HuH-7 (cell line): ENCODE measurements around the gene TARP.
"Not testable (repeated sequence)": the region's sequence is repeated elsewhere in the genome, so short reads cannot be mapped to it uniquely, and the experiment has no call there.

Experiments used
- DNase-seq: peaks from one replicate; pipeline ENCODE4 v3.0.0; 2011; ENCODE audit warnings: low spot score

Gene TARP

DNA sequence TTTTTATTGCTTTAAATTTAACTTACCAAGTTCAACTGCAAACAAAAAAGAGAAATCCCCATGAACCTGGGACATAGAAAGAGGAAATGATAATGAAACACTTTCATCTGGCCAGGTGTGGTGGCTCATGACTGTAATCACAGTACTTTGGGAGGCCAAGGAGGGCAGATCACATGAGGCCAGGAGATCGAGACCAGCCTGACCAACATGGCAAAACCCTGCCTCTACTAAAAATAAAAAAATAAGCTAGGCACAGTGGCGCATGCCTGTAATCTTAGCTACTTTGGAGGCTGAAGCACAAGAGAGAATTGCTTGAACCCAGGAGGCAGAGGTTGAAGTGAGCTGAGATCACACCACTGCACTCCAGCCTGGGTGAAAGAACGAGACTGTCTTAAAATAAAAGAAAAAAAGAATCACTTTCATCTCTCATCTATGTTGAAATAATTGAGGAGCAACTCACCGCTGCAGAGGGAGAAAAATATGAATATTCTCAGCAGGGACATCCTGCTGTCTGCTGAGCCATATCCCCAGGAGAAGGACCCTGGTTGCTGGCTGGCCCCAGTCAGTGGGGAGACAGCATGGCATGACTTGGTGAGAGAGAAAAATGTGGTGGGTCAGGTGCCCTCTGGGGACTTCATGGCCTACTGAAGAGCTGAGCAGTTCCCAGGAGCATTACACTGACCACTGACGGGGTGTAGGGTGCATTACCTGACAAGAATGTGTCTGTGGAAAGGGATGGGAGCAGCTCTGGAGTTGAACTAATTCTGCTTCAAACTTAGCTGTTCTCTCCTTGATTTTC lies 22.8 kb upstream of the TARP start:
- DNase-seq = no peak

DNA sequence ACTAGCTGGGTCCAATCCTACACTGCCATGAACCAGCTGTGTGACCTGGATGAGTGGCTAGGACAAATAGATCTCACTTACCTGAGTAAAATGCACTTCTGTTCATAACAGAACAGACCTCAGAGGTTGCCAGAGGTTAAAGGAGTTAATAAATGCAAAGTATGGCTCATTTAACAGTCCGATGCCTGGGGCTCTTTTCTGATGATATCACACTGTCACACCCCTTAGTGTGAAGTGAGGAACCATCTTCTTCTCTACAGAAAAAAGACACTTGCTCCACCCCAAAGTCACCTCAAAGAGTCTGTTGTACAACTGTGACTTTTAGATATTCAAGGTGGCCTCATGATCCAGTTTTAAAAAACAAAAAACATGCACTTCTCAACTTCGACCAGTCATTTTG lies 21.5 kb upstream of the TARP start:
- DNase-seq = no peak

DNA sequence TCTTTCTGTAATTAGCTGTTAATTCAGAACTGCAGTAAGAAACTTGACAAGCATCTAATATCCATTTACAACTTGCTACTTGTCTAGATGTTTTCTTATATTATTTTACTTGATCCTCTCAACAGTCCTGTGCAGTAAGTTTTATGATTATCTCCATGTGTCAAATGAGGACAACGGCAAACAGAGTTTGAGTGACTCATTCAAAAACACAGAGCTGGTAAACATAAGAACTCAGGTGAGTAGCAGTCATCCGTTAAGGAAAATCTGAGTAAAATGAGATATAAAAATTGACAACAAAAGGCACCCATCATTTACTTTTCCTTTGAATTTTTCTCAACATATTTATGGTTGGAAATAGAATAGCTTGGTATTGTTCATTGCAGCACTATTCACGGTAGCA lies 19.0 kb upstream of the TARP start:
- DNase-seq = no peak

DNA sequence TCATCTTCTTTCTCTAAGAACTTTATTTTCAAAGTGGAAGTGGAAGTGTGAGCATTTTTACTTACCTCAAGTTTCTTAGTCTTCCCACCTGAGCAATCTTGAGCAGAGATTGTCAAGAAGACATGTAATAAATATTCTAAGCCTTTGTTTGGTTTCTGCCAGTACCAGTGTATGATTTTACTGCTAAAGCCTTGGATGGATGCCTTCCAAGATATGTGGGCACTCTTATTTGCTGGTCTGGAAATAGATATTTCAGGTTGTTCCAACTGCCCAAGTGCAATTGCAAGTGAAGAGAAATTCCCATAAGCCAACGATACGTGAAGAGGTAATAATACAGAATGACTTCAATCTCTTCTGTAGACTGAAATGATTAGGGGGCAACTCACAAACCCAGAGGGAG lies 18.2 kb upstream of the TARP start:
- DNase-seq = no peak

DNA sequence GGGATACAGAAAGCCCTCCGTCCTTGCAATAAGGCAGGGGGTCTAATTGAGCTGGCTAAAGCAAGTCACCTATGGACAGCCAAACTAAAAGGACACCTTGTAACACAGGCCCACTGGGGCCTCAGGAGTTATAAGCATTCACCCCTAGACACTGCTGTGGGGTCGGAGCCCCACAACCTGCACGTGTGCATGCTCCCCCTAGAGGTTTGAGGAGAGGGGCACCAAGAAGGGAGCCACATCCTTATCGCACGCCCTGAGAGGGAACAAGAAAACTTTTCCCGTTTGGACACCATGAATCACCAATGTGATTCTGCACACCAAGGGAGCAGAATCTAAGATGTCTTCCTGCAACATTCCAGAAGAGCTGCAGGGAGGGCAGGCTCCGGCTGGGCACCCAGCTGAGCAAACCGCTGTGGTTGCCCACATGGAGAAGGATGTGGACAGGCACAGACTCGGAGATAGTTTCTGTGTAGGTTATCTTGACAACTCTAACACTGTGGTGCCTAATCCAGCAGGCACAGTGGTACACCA lies 17.7 kb upstream of the TARP start:
- no peak for DNase-seq

DNA sequence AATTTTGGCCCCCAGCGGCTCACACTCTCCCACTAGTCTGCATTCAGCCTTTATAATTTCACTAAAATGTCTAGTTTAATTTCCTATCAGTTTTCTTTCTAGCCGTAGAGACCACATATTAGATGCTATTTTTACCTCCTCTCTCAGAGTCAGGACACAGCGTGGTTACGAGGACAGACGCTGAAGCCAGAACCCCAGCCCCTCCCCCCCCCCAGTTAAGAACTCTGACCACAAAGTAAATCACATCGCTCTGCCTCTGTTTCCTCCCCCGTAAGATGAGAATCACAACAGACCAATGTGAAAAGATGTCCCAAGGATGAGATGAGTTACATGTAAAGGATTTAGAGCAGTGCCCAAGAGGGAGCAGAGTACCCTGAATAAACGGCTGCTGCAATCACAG lies 11.1 kb upstream of the TARP start:
- no peak for DNase-seq

DNA sequence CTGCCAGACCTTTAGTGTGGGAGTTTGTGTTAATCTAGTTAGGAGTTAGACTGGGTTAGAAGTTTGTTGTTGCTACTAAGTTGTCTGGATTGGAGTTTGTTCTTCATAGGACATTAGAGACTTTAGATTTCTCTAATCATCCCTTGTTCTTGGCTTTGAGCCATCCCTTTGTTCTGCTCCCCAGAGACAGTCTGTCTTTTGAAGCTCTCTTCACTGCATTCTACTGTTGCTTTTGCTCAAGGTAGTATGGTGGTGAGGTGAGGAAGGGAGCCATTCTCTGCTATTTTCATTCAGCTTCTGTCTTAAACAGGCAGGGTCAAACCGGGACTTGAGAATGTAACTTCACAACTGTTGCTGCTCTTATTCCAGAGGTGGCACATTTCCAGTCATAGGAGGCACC lies 10.4 kb upstream of the TARP start:
- DNase-seq = no peak

DNA sequence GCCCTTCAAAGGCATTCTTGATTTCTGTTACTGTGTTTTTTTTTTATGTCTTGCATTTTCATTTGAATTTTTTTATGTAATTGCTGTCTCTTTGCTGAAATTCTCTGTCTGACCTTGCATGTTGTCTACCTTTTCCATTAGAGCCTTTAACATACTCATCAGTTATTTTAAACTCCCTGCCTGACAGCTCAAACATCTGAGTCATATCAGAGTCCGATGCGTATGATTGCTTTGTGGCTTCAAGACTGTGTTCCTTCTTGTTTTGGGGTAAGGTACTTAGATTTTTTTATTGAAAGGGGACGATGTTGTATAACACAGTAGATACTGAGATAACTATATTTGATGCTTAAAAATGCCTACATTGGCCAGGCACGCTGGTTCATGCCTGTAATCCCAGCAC lies 9.7 kb upstream of the TARP start:
- no peak for DNase-seq

DNA sequence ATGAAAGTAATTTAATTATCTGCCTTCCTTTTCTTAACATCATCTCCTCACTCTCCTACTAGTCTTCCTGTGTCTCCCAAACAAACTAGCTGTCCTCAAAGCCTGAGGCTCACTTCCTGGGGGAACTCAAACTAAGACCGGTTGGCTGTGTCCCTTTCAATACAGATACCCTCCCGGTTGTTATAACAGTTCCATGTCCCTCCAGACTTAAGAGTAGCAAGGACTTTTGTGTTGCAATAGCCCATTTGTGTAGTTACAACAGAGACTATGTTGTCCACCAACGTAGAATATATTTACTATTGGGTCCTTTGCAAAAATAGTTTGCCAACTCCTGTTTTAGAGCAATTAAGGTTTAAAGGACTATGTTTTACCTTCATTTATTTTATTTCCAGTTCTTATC lies 8.6 kb upstream of the TARP start:
- DNase-seq = no peak

DNA sequence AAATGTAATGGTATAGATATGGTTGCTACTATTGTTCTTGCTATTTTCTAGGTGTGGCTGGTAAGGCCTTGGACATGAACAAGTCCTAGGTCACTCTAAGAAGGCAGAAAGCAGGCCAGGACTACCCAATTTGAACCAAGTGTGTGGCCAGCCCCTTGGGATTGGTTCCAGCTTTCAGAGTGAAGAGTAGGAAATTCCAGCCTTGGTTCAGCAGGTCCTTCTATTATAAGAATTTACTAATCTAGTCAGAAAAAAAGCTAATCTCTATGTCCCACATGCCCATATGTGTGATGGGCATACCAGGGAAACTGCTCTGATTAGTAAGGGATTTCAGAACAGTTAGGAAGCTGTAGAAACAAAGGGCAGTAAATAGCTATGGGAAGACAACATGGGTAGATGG lies 7.8 kb upstream of the TARP start:
- no peak for DNase-seq

DNA sequence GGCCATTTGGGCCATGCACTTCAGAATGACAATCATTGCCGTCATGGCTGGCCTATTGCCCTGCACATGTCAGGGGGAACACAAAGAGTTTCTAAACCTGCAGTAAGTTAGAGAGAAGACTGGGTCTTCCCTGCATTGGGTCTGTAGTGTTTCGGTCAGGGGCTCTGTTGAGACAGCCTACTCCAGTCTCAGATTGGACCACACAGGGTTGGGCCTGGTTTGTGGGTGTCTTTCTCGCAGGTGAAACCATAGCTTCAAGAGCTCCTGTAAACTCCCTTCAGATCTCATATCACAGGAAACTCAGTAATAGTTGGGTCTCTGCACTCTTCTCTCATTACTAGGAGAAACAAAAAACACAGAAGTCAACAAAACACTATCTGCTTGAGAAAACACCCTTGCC lies 7.3 kb upstream of the TARP start:
- no peak for DNase-seq

DNA sequence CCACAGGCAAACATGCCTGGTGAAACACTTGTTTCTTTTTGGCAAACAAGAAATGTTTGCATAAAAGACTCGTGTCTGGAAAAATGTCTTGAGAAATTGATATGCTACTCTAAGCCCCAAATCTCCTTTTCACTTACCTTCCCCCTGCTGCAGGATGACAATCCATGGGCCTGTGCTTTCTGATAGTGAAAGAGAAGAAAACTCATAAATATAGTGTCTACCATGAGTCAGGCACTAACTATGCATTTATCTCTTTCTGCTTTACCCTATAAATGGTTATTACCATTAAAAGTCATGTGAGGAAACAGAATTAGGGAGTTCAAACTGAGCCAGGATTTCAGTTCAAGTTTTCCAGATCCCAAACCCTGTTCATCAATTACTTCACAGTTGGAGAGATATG lies 6.6 kb upstream of the TARP start:
- no peak for DNase-seq

DNA sequence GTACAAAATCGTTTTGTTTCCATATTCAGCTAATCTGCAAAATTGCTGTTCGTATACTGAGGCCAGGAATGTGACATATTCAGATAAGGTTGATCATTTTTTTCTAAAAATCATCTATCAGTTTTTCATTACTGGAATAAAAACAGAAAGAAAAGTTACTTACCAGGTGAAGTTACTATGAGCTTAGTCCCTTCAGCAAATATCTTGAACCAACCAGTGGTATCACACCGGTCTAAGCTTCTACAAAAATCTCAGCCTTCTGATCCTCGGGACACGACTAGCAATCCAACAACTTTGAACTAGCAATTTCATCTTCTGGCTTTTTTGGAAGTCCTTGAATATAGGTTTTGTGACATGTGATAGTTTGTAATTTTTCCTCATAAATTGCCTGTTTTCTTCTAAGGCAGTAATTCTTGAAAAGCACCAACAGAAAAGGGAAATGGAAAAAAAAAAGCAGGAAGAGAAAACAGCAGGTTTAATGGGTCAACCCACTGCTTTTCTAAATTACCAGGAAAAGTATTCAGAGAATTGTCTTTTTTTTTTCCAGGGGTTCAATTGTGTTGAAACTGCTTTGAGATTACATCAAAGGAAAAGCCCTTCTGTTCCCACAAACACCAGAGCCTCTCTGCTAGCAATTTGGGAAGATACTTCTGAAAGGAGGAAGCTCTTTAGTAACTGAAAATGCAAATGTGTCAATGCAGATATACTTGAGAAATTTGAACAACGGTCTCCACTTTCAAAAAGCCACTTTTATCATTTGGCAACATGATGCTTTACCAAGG lies 2.9 kb upstream of the TARP start:
- DNase-seq = no peak

DNA sequence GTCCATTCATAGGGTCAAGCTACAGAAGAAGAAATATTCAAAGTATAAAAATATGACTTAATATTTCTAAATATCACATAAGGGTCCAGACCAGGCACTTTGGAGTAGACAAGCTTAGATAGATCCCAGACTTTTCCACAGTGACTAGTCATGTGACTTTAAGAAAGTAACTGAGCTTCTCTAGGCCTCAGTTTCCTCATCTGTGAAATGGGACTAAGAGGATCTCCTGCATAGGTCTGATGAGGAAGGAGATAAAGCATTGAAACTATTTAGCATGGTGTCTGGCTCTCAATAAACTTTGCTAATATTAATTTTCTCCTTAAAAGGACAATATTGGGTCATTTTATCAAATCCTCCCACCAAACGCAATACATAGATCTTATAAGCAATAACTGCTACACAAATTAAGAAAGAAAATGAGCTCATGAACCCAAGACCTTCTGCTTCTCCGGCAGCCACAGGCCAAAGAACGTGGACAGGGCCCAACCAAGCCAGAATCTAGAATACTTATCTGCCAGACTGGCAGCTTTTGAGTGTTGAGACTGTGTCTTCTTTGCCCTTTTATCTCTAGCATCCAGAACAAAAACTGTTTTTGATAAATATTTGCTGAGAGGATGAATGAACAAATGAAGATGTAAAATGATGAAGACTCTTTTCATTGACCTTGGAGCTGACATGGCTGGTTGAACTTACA lies 1.6 kb upstream of the TARP start:
- no peak for DNase-seq

DNA sequence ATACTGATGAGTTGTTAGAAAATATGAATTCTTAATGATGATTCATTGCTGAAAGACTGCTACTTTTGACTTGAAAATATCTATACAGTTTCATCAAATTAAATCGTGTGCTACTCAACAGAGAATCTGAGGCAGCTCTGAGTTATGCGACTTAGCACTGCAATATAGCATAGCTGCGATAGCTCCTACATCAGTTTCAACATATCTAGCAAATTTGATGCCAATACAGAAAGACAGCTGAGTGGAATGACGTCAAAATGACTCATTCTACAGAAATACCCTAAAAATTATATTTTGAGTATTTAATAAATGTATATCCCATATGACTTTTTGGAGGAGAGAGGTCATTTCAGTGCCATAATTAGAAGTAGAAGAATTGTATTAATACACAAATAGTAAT lies 1.1 kb upstream of the TARP start:
- DNase-seq = no peak

DNA sequence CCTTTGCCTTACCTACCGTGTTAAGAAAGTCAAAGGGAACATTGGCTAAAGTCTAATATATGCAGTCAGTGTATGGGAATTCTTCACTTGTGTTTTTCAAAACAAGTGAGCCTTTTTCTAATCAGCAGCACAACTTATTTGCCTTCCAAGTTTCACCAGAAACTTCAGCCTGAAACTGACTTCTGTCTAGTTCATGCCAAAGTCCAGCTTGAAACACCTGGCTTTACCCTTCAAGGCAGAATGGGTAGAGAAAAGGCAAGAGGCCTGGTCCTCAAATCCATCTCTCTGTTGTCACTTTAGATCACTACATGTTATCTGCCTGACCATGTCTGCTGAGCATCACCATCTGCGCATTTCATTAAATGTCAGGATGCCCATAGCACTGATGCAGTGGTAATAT lies 3.0 kb downstream of the TARP start:
- not testable (repeated sequence) for DNase-seq

DNA sequence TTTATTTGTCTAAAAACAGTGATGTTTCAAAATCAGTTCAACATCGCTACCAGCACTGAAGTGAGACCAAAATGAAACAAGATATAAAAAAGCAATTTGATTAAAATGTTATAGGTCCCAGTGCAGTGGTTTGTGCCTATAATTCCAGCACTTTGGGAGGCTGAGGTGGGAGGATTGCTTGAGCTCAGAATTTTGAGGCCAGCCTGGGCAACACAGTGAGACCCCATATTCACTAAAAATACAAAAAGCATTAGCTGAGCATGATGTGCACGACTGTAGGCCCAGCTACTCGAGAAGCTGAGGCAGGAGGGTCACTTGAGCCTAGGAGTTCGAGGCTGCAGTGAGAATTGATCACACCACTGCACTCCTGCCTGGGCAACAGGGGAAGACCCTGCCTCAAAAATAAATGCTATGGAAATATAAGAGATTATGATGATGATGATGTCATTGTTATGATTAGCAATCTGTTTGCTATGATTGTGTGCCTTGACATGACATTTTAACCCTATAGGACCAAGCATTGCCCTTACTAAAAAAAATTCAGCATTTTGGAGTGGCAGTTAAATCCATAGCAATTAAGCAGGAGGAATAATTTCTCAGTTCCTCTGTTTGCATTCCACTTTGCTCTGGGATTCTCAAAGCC lies 3.6 kb downstream of the TARP start:
- not testable (repeated sequence) for DNase-seq

DNA sequence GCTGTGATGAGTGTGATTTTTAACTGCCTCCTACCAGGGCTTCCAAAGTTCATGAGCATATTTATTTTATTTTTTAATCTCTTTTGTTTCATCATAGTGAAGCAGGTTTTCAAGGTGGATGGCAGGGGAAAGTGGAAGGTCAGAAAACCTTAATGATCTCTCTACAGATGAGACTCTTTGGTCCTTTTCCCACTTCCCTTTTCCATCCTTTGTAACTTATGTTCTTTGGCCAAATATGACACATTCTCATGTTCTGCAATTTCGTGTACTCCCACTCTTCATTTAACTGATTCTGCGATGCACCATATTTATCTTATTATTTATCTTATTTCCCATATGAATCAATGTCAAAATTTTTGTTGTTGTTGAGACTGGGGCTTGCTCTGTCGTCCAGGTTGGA lies 7.5 kb downstream of the TARP start:
- DNase-seq = not testable (repeated sequence)

DNA sequence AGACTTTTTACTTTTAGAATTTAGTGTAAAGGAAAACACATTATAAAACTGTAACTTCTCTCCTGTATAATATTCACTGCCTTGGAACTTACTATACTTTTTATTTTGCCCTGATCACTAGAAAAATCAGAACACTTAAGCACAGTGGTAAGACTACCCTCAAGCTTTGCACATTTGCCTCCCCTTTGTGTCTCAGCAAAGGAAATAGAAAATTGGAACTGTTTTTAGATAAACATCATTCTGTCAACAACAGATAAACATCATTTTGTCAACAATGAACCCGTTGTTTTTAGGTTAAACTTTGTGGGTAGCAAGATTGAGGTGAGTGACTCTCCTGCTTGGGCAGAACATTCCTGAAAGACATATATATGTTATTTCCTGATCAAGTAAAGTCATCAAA lies 8.8 kb downstream of the TARP start:
- not testable (repeated sequence) for DNase-seq

DNA sequence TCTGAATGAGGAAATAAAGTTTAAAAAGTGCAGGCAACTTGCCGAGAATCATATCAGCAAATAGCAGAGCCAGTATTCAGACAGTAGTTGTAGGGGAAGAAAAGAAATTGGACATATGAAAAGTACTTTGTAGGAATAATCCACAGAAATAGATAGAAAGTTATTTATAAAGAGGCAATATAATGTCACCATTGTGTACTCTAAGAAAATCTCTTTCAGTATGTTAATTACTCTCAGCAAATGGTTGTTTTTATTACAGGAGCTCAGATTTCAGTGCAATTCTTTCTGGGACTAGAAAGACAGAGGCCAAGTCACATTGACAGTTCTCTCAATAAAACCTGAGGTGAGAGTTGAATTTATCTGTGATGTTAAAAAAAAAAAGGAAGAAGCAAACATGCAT lies 10.2 kb downstream of the TARP start:
- not testable (repeated sequence) for DNase-seq

DNA sequence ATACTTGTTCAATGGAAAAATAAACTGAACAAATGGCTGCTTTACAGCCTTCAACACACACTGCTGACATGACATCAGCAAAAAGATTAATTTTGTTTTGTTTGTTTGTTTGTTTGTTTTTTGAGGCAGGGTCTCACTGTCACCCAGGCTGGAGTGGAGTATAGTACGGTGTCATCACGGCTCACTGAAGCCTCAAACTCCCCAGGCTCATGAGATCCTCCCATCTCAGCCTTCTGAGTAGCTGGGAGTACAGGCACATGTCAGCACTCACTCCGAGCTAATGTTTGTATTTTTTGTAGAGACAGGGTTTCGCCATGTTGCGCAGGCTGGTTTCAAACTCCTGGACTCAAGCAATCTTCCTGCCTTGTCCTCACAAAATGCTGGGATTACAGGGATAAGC lies 10.9 kb downstream of the TARP start:
- DNase-seq = no peak

DNA sequence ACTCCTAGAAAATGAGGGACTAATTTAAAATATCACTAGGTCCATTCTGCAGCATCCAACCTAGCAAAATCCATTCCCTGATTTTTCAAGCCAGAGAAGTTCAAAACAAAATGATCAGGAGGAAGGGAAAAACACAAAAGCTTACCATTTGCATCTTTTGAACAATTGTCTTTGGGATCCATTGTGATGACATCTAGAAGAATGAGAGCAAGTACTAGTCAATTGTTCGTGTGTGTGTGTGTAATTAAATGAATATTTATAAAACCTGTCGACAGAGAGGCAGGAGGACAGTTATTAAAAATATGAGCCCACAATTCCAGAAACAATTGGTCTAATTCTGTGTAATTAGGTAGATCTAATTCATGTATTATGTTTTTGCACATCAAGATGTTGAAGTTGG lies 11.4 kb downstream of the TARP start:
- not testable (repeated sequence) for DNase-seq
